AG08395 (cell line): ENCODE data around the gene FCGR3B.
"Not testable (repeated sequence)": the region's sequence is repeated elsewhere in the genome, so short reads cannot be mapped to it uniquely, and the experiment has no call there.

Experiments
- DNase-seq: peaks from one replicate; pipeline ENCODE4 v3.0.0; 2012; ENCODE audit warnings: mixed read lengths, low spot score

The FCGR3B gene

DNA sequence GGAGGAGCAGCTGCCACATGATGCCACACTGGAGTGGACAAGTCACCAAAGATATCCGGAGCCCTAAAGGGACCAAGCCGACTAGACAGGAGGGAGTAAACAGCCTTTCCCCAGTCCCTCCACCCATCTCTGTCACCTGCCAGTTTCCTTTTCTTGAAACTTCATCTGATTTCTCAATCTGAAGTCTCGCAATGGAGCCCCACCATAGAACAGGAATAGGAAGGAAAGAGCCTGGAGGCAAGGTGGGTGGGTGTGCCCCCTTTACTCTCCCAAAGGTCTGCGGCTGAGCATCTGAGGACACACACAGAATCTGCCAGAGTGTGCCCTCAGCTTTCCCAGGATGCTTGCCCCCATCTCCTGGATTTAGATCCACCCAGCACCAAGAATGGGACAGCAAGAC, at the start of gene FCGR3B:
Gene FCGR3B, minus strand, starts transcription at position 101 of the 400 bp plus-strand sequence. Its CDS starts 82 bp downstream, at position 19.
- no peak for DNase-seq

DNA sequence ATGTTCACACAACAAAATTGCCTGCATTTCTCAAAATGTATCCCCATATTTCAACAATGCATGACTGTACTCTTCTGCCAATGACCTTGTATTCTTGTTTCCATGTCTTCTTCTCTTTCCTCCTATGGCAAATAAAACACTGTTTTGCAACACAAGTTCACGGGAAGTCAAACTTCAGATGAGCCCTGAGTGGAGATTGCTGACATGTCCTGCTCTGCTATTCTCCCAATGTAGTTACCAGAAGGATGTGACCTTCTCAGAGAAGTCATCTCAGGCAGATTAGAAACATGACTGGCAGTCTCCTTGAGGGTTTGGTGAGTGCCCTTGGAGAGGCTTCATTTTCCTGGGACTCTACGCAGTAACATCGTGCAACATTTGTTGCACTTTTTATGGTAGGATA, 47.5 kb upstream of the FCGR3B start:
- no peak for DNase-seq

DNA sequence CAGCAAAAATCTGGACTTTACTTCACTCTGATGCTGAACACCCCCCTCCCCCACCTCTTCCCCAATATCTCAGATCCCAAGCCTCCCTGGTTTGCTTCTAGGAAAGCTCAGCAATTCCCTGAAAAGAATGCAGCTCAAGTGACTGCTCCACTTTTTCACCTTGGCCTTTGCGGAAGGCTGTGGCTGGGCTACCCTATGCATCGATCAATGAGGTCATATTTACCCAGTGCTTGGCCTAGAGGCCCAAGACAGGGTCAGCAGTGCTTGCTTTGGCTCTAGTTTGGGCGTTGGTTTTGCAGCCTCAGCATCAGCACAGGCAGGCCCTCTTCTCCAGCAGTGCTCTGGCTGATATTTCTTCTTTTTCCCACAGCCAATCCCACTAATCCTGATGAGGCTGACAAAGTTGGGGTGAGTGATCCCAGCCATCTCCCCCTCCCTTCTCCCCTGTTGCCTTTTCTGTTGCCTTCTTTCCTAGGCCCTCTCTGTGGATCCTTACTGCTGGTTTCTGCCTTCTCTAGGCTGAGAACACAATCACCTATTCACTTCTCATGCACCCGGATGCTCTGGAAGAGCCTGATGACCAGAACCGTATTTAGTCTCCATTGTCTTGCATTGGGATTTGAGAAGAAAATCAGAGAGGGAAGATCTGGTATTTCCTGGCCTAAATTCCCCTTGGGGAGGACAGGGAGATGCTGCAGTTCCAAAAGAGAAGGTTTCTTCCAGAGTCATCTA, 46.1 kb upstream of the FCGR3B start:
- no peak for DNase-seq

DNA sequence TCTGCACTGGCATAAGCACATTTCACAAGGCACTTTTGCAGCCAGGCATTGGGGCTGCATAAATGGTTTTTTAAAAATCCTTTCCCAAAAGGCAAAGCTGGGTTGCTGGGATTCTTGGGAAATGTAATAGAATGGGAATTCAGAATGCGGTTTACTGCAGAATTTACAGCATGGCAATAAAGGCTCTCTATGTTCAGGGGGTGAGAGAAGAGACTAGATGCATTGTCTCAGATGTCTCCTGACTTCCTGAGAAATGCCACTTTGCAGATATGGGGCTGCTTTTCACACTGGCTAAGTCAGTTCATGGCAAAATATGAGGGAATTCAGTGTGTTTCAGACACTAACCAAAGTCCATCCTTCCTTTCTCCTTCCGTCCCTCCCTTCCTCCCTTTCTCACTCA, 45.5 kb upstream of the FCGR3B start:
- DNase-seq = no peak

DNA sequence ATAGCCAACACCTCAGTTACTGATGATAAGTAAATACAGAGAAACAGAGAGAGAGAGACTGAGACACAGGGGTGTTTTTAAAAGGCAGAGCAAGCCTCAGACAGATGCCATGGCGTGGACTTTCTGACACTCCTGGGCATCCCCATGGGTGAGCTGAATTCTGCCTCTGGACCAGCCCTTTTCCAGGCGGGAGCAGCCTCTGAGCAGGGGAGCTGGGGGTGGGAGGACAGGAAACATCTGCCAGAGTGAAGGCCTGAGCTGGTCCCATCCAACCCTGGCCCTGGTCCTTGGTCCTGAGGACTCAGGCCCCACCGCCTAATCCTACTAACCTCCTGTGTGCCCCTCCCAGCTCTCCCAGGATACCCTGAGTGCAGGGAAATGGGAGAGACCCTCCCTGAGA, 43.9 kb upstream of the FCGR3B start:
- not testable (repeated sequence) for DNase-seq

DNA sequence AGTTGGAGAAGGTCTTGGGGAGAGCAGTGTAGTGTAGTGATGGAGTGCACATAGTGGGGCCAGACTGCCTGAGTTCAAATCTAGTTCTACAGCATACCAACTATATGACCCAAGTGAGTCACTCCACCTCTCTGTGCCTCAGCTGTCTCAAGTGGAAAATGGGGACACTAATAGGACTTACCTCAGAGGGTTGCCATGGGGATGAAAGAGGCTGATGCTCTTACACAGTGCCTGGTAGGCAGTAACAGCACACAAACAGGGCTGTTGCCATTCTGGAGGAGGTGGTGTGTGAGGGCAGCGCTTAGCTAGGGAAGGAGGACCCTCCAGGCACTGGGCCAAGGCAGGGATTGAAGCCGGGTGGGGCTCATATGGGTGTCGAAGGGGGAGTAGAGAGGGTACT, 43.5 kb upstream of the FCGR3B start:
- DNase-seq = not testable (repeated sequence)

DNA sequence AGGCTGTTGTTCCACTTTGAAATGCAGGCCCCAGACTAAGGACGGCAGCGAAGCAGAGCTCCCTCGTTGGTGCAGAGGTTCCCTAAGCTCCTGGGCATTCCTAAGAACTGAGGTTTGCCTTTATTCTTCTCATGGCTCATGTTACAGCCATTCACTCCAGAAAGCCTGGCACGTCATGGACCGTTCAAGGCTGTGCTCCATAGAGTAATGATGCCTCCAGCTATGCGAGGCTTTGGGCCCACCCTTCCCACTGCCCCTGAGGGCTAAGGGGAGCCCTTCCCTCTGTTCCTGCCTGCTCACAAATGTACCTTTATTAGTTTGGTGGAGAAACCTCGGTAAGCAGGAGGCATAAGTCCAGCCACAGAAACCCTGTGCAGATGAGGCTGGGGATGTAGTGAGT, 42.5 kb upstream of the FCGR3B start:
- DNase-seq = not testable (repeated sequence)

DNA sequence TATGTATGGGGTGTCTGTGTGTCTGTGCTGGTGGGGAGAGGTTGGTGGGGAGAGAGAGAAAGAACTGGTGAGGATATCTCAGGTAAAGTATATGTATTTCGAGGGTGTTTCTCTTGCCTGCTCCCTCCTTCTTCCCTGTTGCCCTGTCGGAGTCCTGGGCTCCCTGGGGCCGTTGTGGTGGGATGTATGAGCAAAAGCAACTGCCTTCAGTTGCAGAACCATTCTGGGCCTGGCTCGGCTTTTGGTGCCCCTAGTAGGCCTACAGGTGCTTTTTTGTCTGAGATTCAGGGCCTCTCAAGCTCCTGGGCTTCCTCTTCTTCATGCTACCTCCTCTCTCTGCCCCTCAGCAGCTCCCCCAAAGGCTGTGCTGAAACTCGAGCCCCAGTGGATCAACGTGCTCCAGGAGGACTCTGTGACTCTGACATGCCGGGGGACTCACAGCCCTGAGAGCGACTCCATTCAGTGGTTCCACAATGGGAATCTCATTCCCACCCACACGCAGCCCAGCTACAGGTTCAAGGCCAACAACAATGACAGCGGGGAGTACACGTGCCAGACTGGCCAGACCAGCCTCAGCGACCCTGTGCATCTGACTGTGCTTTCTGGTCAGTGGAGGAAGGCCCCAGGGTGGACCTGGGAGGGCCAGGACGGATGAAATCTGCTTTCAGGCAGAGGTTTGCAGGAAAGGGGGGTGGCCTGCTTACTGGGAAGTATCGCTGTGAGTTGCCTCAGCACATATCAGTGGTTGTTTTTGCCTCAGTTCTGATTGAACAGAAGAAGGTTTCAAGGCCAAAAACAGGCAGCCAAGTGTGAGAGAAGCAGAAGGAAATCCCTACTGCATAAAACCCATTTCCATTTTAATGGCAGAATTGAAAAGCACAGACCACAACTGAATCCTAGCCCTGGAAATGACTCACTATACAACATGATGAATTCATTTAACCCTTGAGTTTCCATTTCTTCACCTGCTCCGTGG, 40.4 kb upstream of the FCGR3B start:
- DNase-seq = not testable (repeated sequence)

DNA sequence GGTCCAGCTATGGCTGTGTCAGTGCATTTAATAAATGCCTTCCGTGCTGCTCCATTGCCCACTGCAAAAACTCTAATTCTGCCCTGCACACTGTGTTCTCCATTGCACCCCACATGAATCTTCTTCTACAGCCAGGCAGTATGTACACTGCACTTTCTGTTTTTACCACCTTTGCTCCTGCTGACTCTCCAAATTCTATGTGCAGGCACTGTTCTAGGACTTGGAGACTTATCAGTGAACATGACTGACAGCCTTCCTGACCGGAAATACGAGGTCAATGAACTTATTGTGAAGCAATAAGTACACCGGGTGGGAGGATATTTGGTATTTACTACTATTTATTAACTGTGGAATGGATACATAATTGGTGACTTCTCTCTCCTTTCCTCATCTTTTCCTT, 33.7 kb upstream of the FCGR3B start:
- DNase-seq = not testable (repeated sequence)

DNA sequence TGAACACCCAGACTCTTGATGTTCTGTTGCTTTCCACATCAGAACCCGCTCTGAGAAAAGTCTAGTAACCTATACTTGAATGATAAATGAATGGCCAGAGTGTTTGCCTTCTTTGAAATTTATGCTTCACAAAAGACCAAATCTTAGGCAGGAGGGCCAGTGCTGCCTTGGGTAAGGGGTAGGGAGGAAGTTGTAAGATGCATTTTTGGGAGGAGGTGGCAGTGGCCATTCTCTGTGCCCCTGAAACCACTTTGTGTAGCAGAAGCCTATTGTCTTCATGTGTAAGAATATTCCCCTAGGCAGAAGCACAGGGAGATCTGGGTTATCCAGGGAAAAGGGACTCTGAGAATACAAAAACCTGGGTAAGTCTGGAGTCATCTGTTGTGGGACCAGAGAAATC, 32.6 kb upstream of the FCGR3B start:
- not testable (repeated sequence) for DNase-seq

DNA sequence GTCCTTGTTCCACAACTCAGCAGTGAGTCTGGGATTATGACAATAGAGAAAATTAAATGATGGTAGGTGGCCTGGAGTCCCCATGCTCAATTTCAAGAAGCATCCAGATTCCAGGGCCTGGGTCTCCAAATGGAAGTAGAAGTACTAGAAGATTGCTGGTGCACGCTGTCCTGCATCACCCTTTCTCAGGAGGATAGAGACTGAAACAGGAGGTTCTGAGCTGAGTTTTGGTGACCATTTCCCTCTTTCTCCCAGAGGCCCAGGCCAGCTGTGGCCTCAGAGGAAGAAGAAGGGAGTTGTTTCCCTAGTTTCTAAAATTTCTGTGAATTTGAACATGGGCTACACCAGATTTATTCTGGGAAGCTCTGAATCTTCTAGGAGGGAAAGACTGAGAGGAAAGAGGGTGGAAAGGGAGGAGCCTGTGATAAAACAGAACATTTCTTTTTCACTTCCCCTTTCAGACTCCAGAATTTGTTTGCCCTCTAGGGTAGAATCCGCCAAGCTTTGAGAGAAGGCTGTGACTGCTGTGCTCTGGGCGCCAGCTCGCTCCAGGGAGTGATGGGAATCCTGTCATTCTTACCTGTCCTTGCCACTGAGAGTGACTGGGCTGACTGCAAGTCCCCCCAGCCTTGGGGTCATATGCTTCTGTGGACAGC, 31.8 kb upstream of the FCGR3B start, which contains the start of gene FCGR2B:
Gene FCGR2B, plus strand, starts transcription at position 460 of the 656 bp plus-strand sequence. Its CDS starts 99 bp downstream, at position 559.
- DNase-seq = not testable (repeated sequence)

DNA sequence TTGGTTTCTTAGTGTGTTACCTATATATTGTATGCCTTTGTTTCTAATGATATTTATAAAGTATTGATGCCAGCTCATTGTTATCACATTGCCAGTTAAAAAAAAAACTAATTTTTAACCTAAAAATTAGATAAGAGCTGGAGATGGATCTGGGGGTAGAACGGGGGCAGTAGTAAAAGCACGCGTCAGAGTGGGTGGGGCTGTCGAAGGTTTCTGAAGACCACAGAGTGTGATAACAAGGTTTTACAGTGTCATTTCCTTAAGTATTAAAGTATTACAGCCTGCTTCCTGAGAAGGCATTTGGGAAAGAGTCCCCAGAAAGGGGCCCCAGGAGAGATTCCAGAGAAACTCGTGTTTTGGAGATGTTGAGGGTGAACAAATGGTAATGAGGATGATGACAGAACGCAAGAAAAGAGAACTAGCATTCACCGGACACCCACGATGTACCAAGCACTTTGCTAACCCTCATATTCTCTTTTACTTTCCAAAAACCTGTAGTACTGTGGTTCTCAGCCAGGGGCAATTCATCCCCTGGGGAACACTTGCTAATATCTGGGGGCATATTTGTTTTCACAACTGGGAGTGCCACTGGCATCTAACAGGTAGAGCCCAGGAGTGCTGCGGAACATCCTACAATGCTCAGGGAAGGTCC, 30.8 kb upstream of the FCGR3B start:
- not testable (repeated sequence) for DNase-seq

DNA sequence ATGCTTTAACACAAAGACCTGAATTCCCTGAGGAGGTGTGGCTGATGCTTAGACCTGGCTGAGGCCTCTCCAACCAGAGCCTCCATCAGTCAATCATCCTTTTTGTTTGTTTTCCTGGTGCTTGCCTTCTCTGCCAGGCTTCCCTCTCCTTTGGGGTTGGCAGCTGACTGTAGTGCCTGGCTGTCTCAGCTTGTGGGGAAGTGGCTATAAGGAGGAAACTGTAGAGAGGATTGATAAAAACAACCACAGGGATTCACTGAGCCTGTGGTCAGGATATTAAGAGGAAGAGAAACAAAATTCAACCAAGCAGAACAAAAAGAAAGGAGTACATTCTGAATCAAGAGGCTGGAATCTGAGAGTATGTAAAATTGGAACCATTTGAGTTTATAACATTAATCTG, 27.5 kb upstream of the FCGR3B start:
- DNase-seq = not testable (repeated sequence)

DNA sequence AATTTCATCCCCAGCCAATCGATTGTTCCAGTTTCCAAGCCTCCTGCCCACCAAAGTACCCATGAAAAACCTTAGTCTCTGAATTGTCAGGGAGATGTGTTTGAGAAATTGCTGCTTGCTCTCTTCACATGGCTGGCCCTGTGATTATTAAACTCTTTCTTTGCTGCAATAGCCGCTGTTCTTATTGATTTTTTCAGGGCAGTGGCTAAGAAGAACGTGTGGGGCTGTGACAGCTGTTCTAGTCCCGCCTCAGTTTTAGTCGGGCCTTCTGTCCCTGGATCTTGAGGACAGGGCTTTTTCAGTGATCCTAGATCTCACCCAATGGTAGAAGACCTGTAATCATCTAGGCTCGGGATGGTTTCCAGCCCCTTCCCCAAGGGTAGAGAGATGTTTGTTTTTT, 23.0 kb upstream of the FCGR3B start:
- not testable (repeated sequence) for DNase-seq

DNA sequence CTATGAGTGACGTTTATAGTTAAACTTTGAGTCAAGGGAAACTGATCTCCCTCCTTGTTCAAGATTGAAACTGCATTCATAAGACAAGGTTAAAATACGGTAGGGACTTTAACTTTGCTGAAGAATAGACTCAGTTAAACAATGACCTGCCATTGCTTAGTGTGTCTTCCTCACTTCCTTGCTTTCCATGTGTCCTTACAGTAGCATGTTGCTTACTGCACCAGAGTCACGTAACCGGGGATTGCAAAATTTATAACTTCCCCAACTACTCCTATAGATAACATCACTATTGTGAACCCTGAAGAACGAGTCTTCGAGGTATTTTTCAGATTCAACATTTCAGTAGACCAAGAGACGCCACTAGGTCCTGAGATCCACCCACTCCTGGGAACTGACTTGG, 22.6 kb upstream of the FCGR3B start:
- DNase-seq = not testable (repeated sequence)

DNA sequence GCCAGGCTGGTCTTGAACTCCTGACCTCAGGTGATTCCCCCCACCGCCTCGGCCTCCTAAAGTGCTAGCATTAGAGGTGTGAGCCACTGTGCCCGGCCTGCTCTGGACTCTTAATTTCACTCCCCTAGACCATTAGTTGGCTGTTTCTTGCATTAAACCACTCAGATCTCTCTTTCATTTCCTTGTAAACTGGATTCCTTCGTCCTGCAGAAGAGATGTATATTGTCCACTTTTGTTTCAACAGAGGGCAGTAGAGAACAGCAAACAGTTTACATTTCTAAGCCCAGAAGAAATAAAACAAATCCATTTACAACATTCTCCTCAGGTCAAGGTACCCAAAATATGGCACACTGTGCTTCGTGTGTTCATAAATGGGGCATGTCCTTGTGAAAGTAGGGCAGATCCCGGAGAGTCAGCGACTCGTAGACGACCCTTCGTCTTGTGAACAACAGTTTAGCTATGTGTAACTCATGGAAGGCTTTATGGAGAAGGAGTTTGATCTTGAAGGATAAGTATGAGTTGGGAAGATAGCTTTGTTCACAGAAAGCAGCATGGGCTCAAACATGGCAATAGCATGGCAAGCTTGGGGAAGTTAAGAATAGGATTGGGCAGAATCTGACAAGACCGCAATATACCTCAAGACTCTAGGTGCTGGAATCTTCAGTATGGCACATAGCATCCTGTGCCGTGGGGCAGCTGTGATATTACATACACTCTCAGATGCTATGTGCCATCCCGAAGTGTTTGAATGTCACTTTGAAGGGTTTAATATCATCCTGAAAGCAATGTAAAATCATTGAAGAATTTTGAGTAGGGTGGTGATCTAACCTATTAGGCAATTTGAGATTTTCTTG, 16.8 kb upstream of the FCGR3B start:
- peak; percentile 4 for DNase-seq

DNA sequence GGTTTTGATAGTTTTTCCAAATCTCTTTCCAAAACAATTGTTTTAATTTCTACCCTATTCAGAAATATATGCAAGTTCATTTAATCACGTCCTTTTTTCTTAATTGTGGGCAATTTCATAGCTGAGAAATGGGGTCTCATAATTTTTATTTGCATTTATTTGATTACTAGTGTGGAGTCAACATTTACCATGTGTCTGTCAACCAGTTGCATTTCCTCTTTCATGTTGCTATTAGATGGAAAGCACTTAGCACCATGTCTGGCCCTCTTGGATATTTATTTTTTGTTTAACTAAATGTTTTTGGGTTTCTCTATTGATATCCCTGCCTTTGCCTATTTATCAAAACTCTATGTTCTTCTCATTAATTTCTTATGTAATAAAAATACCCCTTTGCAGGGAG, 13.9 kb upstream of the FCGR3B start:
- DNase-seq = not testable (repeated sequence)

DNA sequence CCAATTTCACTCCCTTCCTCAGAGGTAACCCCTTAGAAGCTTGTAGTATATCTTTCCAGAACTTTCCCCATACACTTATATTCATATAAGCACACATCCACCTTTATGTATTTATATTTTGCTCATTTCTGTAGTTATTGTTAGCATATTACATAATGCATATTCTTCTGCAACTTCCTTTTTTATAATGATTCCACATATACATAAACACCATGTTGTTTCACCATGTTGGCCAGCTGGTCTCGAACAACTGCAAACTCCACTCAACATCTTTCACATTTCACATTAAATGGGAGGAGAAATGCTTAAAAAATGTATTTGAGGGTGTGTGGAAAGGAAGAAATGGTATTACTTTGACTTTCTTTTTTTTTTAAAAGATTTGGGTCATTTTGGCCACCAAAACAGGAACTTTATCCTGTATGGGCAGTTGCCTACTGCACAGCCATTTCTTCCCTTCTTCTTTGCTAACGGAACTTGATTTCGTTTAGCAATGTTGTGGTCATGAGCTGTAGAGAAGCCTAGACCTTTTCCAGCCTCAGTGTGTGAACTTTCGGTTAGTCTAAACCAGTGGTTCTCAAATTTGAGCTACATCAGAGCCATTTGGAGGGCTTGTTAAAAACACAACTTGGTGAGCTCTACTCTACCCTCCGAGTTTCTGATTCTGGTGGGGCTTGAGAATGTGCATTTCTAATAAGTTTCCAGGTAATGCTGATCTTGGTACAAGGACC, 12.7 kb upstream of the FCGR3B start:
- DNase-seq = not testable (repeated sequence)

DNA sequence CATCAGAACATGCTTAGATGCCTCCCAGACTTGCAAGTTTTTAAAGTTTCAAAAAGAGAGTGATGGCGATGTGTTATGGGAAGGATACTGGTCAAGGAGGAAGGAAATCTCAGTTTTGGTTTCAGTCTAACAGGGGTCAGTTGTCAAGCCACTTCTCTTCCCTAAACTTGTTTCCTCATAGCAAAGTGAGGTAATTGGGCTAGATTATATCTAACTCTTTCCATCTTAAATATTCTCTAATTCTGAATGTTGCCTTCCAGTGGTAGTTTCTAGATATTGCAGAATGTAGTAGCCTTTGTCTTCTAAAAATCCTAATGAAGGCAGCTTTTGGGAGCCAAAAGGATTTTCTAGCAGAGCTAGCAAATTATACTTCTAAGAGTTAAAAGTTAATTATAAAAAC, 11.7 kb upstream of the FCGR3B start:
- not testable (repeated sequence) for DNase-seq

DNA sequence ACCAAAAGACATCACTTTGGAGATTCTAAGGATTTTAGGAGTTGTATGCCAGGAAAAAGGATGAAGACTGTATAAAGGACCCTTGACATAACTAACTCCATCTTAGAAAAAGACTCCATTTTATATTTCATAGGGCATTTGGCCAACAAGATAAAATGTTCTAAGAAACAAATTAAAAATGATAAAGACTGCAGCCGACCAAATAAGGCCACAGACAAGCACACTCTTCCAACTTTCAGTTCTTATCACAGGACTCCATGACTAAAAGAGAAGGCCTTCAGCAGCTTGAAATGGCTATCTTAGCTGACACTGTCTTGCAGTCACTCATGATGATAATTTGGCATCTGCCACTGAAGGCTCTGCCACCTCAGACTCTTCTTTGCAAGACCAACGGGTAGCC, 8.2 kb upstream of the FCGR3B start:
- not testable (repeated sequence) for DNase-seq
